GM18951 (cell line): ENCODE results near the gene MRTFA.

Experiments used
- POLR2A ChIP-seq: IDR thresholded peaks from 4 replicates; pipeline ENCODE4 v1.6.1; 2011; ENCODE audit warnings: mild to moderate bottlenecking; ENCODE audit not compliant: insufficient read length, insufficient read depth; ENCODE audit errors: extremely low read depth
- in situ Hi-C: fragments of 300-500 bp; cut with MboI; formaldehyde crosslinking; loops from one replicate; pipeline ENCODE4 v1.12.0; 2022; ENCODE audit warnings: low sequenced_read_pairs, mixed read lengths, inconsistent platforms; ENCODE audit not compliant: unreplicated experiment

MRTFA gene

DNA sequence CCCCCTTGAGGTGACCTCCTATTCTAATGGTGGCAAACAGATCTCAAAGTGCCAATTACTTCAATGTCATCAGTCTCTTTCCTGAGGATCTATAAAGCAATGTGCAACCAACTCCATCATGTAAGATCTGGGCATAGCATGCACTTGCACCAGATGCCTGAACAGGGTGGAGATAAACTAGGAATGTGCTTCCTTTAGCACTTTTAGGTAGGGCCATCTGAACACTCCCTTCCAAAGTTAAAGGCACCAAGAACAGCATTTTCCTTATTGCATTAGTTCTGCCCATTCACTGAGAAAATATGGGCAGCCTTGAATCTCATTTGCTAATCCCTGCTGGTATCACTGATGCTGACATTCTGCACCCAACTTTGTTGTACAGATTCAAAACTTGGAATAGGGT lies 154.1 kb downstream of the MRTFA start:
- in situ Hi-C loops = no loop called here
- no peak for TF ChIP-seq POLR2A

DNA sequence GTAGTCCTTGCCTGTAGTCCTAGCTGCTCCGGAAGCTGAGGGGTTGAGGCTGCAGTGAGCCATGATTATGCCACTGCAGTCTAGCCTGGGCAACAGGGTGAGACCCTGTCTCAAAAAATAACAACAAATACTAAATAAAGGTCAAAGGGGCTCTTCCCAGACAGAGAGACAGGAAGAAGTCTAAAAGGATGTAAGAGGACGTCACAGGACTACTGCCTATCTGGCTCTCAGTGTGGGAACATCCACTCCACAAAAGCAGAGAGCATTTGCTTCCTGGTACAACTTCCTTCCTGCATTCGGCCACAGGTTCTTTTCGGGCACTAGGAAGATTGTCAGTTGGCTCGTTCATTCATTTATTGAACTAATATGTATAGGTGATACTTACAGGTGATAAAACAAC lies 155.5 kb downstream of the MRTFA start:
- in situ Hi-C loops = no loop called here
- no peak for TF ChIP-seq POLR2A

DNA sequence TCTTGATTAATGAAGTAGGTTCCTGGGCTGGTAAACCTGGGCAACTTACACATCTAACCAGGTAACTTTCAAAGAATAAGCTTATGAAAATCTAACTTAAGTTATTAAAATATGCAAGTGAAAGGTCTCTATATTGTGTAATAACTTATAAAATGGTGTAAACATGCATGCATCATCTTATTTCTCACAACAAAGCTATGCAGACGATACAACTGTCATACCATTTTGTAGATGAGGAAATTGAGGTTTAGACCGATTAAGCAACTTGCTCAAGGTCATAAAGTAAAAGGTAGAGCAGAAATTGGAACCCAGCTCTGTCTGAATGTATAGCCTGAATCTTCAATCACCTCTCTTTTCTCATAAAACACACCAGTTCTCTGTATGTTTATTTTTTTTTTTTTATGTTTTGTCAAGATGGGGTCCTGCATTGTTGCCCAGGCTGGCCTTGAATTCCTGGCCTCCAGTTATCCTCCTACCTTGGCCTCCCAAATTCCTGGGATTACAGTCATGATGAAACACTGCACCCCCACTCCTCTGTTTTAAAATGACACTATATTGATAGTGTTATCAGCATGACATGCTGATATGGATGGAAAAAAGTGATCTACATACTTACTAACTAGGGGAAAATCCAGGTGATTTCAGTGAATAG lies 156.5 kb downstream of the MRTFA start:
- TF ChIP-seq POLR2A = no peak

DNA sequence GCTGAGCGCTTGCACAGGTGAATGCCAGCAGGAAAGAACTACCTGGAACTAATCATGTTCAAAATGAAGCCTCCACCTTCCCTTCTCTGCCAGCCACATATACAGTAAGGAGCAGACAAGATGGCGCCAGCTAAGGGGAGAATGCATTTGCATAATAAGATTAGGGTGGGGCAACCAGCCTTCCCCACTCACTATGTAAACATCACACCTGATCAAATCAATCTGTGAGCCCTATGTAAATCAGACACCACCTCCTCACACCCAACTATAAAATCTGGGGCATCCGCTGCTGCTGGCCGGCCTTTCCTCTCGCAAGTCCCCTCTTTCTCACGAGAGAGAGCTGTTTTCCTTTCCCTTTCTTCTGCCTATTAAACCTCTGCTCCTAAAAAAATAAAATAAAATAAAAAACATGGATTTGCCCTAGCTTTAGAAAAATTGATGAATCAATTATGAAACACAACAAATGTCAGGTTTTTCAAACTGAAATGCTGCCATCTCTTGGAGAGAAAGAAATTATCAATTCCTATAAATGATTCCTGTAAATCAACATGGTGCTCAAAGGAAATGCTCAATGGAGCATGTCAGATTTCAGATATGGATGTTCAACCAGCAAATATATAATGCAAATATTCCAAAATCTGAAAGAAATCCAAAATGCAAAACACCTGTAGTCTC lies 157.3 kb downstream of the MRTFA start:
- TF ChIP-seq POLR2A = no peak
- in situ Hi-C loops = no loop called here

More for the DNA sequence above, 156.5 kb downstream of the MRTFA start:
- in situ Hi-C loops = no loop called here

DNA sequence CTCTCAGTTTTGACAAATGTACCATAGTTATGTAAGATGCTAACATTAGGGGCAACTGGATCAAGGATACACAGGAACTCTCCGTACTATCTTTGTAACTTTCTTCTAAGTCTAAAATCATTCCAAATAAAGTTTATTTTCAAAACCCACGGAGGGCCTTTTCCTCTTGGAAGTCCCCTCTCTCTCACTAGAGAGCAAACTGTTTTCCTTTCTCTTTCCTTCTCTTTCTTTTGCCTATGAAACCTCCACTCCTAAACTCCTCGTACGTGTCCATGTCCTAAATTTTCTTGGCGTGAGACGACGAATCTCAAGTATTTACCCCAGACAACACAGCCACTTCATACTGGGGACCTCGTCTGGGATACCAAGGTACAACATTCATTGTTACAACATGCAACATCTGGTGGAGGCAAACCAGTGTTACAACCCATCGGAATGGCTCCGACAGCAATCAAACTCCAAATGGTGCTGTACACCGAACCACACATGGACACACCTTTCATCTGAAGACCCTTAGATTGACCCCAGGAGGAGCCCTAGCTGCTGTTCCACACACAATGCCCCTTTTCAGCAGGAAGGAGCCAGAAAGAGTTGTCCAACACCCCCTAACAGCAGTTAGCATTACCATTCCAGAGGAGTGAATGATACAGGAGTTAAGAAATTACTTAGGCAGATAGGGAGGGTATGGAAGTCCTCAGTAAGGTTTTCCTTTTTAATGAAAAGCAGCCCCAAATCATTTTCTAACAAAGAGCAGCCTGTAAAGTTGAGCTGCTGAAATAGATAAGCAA lies 158.0 kb downstream of the MRTFA start:
- TF ChIP-seq POLR2A = no peak
- in situ Hi-C loops = no loop called here

DNA sequence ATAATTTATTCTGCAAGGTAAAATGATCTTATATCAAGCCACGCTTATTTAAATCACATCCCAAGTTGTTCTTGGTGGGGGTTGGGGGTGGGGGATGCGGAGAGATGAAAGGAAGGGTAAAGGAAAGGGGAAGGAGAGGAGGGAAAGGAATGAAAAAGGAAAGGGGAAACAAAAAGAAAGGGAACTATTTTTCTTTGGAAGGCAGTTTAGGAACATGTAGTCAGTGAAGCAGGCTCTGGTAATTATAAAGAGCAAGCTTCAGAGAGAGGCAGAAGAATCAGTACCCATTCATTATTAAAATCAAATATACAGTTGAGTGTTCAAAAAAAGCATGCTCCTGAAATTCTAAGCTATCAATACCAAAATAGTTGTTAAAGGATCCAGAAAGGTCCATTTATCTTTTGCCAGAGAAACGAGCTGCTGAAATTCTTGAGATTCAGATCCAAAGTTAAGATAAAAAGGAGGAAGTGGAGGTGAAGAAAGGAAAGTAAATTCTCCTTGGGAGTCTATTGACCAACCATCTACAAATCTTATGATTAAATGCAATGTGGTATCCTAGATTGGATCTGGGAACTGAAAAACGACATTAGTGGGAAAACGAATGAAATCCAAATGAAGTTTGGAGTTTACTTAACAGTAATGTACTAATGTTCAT lies 158.7 kb downstream of the MRTFA start:
- TF ChIP-seq POLR2A = no peak
- in situ Hi-C loops = no loop called here

DNA sequence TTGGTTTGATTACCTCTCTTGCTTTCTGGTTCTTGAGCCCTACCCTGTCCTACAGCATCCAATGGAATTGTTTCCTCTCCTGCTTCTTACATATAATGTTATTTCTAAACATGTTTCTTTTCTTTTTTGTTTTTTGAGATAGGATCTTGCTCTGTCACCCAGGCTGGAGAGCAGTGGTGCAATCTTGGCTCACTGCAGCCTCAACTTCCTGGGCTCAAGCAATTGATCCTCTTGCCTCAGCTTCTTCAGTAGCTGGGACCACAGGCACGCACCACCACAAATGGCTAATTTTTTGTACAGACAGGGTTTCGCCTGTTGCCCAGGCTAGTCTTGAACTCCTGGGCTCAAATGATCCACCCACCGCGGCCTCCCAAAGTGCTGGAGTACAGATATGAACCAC lies 160.2 kb downstream of the MRTFA start:
- in situ Hi-C loops = no loop called here
- TF ChIP-seq POLR2A = no peak

DNA sequence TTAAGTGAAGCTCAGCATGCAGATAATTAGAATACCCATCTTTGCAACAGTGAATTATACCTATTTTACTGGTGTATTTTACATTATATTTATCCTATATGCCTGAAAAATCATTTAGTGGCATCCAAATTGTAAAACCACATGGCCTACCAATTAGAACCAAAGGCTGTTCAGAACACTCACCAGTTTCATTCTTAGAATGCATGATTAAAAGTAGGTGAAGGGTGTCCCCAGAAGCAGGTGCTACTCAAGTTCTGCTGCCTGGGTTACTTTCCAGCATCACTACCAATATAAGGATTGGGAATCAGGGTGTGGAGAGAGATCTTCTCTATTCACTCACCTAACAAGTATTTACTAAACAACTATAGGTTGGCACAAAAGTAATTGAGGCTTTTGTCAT lies 162.8 kb downstream of the MRTFA start:
- in situ Hi-C loops = no loop called here
- no peak for TF ChIP-seq POLR2A

DNA sequence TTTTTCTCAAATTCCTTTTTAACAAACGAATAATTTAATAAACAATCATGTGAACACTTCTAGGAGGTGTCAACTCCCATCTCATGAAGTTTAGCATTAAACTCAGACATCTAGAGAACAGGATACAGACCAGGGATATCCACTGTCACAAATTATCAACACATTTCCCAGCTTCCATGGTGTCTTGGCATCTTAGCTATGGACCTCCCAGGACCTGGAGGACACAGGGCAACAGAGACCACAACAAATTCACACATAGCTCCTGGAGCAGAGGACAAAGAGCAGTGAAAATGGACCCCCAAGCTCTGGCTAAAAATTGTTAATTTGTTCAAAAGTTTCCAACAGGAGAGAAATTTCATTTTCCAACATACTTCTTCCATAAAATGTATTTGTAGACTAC lies 163.9 kb downstream of the MRTFA start:
- TF ChIP-seq POLR2A = no peak
- in situ Hi-C loops = no loop called here

DNA sequence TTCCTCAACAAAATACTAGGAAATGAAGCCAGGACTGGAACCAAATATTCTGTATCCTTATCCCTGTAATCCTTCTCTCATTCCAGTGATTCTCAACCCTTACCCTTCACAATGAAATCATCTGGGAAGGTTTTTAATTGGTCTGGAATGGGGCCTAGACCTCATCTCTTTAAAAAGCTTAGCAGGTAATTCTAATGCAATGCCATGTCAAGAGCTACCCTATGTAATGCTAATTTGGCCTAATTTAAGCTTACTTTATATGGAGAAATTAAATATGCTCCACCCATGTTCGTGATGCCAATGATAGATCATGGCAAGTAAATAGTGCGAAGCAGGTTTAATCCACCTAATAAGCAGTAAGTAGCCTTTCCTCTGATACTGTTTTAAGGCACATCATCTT lies 164.5 kb downstream of the MRTFA start:
- TF ChIP-seq POLR2A = no peak
- in situ Hi-C loops = no loop called here

DNA sequence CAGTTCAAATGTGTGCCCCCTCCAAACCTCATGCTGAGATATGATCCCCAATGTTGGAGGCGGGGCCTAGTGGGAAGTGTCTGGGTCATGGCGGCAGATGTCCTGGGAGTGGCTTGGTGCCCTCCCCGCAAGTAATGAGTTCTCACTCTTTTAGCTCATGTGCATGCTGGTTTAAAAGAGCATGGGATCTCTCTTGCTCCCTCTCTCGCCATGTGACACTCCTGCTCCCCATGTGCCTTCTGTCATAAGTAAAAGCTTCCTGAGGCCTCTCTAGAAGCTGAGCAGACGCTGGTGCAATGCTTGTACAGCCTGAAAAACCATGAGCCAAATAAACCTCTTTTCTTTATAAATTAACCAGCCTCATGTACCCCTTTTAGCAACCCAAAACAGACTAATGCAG lies 167.3 kb downstream of the MRTFA start:
- in situ Hi-C loops = no loop called here
- no peak for TF ChIP-seq POLR2A

DNA sequence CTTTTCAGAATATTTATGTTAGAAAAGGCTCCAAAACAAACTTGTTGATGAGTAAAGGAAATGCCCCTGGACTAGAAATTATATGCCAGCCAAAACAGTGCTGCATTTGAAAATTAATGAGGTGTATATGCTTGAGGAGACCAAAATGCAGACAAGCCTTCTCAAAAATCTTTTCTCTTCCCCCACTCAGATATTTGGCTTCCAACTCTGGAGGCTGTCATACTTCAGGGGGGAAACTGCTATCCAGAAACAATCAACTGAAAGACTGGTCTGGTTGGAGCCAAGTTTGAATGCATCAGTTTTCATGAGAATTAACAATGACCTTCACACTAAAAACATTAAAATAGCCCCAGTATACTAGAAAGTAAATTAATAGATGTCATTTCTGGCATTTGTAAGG lies 167.9 kb downstream of the MRTFA start:
- in situ Hi-C loops = no loop called here
- no peak for TF ChIP-seq POLR2A

DNA sequence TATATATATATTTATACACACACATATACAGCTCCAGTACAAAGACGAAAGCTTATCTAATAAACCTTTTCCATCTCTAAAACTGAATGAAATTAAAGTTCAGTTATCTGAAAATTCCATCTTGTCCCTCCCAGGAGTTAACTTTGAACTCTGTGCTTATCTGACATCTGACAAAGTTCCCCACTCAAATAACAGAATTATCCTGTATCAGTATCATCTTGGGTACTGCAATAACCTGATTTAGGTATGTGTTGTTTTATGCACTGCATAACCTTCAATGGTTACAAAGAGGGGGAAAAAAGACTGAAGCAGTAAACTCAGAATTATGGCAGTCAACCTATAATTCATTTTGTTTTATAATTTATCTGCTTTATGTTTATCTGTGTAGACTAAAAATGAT lies 169.5 kb downstream of the MRTFA start:
- in situ Hi-C loops = no loop called here
- TF ChIP-seq POLR2A = no peak

DNA sequence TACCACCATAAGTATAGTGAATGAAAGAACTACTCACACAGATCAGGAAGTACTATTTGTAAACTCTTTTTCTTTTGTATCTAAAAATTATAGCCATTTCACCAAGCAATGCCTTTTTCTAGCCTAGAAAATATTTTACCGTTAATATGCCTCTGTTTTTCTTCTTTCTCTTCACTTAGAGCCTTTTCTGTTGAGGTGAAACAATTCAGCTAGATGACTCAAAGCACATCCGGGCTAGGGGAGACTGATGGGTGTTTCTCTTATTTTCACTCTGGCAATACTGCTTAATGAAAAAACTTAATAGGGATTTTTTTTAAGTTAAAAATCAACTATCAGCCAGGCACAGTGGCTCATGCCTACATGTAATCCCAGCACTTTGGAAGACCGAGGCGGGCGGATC lies 172.8 kb downstream of the MRTFA start:
- no peak for TF ChIP-seq POLR2A
- in situ Hi-C loops = no loop called here
